ENCODE measurements around the gene EPHB2. TPM values are rescaled to one million over a fixed set of nuclear protein-coding genes. Genes with fewer than 3 reads are reported as not detected.
A peak's percentile ranks its signal among the peaks of the same experiment; 100 is the strongest.

EPHB2 gene
- total and polyA plus RNA-seq, 3 experiments from 2014 or later = 0.22 to 0.33 TPM; not detected in 1

DNA sequence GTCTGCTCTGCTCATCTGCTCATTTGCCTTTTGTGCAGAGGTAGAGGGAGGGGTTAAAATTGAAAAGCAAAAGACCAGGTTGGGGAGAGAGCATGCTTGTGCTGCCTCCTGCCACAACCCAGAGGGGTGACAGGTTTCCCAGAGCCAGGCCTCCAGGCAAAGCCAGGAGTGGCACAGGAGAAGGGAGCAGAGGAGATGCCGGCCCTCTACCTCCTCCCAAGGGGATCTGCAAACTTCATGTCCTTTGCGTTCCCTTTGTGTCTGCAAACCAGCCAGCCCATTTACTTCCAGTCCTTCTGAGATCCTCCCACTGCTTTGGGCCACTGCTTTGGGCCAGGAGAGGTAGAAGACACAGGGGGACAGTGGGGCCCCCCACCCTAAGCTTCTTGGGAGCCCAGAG is 67.8 kb downstream of the EPHB2 start:
- no peak overlapping the region for H3K4me3 Mint-ChIP-seq
- peaks cover 0 to 3% (median 0%) of the 10 kb centered on the region in 5 donors for H3K9me3 Mint-ChIP-seq
- no peaks in the 10 kb centered on the region for H3K36me3 Mint-ChIP-seq
- no peaks in the 10 kb centered on the region for H3K9me3 ChIP-seq (ENCODE audit: low read length)
- no peak overlapping the region for H3K27ac Mint-ChIP-seq
- no peak overlapping the region for H3K4me3 ChIP-seq (ENCODE audit: low read length)
- H3K4me1 ChIP-seq (ENCODE audit: insufficient read depth, low read length) = no peaks in the 10 kb centered on the region
- H3K4me1 Mint-ChIP-seq = no peaks in the 10 kb centered on the region
- DNase-seq = no peak
- H3K27me3 Mint-ChIP-seq = peaks cover 11 to 31% of the 10 kb centered on the region in 2 donors
- H3K27ac ChIP-seq (ENCODE audit: low read depth, low read length) = no peak overlapping the region
- H3K27me3 ChIP-seq (ENCODE audit: insufficient read depth, low read length, poor library complexity, severe bottlenecking) = no peaks in the 10 kb centered on the region
- CTCF ChIA-PET = no interaction called here
- no peaks in the 10 kb centered on the region for H3K36me3 ChIP-seq (ENCODE audit: insufficient read depth, low read length)
- POLR2A ChIA-PET = no interaction called here

DNA sequence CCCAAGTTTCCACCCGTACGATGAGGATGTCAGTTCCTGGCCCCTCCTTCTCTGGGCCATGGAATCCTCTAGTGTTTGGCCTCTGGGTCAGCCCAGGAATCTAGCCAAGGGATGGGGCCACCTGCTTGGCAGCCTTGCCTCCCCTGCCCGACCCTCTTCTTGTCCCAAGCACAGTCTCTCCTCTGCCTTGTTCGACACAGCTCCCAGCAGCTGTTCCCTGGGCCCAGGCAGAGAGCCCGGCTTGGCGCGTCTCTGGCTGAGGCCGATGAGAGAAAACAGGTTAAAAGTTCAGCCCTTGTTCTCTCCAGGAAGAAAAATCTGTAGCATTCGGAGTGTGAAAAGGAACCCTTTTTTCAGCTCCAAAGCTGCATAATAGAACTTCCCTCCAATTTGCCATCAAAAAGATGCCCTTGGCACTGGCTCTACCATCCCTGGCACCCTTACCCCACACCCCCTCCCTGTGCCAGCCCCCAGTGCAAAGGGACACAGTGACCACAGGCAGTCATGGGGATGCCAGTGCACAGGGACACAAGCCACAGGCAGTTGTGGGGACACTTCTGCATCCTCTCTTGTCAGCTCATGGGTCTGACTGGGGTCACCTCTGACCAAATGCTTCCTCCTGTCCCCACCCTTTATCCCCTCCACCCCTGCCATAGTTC is 68.4 kb downstream of the EPHB2 start:
- DNase-seq = no peak
- no peaks in the 10 kb centered on the region for H3K9me3 ChIP-seq (ENCODE audit: low read length)
- Mint-ChIP-seq H3K36me3 (no peaks in the 10 kb centered on the region), H3K4me3 (no peak overlapping the region), H3K9me3 (peaks cover 0 to 3% (median 0%) of the 10 kb centered on the region in 5 donors), H3K27me3 (peaks cover 11 to 31% of the 10 kb centered on the region in 2 donors), H3K4me1 (no peaks in the 10 kb centered on the region), H3K27ac (peak overlapping the region in 1 of 8 donors; percentile 45)
- no peaks in the 10 kb centered on the region for H3K27me3 ChIP-seq (ENCODE audit: insufficient read depth, low read length, poor library complexity, severe bottlenecking)
- POLR2A ChIA-PET = no interaction called here
- no peak overlapping the region for H3K27ac ChIP-seq (ENCODE audit: low read depth, low read length)
- CTCF ChIA-PET = no interaction called here
- no peak overlapping the region for H3K4me3 ChIP-seq (ENCODE audit: low read length)
- H3K36me3 ChIP-seq (ENCODE audit: insufficient read depth, low read length) = no peaks in the 10 kb centered on the region
- H3K4me1 ChIP-seq (ENCODE audit: insufficient read depth, low read length) = no peaks in the 10 kb centered on the region

DNA sequence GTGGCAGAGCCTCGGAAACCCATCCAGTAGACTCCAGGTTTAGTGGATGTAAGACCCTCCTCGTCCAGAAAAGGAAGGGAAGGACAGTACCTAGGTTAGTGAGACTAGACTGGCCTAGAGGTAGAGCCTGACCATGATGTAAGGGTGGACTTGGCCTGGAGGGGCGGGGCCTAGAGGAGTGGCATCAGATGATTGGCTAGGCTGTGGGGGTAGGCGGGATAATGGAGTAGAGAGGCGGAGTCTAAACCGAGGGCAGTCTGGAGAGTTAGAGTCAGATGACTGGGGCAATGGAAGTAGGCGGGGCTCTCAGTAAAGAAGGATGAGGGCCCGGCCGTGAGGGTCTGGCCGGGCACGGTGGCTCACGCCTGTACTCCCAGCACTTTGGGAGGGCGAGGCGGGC is 70.1 kb downstream of the EPHB2 start:
- H3K4me3 Mint-ChIP-seq = no peak overlapping the region
- peaks cover 0 to 3% (median 0%) of the 10 kb centered on the region in 5 donors for H3K9me3 Mint-ChIP-seq
- H3K36me3 Mint-ChIP-seq = no peaks in the 10 kb centered on the region
- DNase-seq = no peak
- H3K27me3 Mint-ChIP-seq = peaks cover 7 to 31% of the 10 kb centered on the region in 2 donors
- POLR2A ChIA-PET = no interaction called here
- Histone ChIP-seq H3K9me3 (ENCODE audit: low read length) (no peaks in the 10 kb centered on the region), H3K27me3 (ENCODE audit: insufficient read depth, low read length, poor library complexity, severe bottlenecking) (no peaks in the 10 kb centered on the region), H3K27ac (ENCODE audit: low read depth, low read length) (no peak overlapping the region), H3K4me3 (ENCODE audit: low read length) (no peak overlapping the region), H3K4me1 (ENCODE audit: insufficient read depth, low read length) (no peaks in the 10 kb centered on the region), H3K36me3 (ENCODE audit: insufficient read depth, low read length) (no peaks in the 10 kb centered on the region)
- CTCF ChIA-PET = no interaction called here
- H3K4me1 Mint-ChIP-seq = no peaks in the 10 kb centered on the region
- no peak overlapping the region for H3K27ac Mint-ChIP-seq

DNA sequence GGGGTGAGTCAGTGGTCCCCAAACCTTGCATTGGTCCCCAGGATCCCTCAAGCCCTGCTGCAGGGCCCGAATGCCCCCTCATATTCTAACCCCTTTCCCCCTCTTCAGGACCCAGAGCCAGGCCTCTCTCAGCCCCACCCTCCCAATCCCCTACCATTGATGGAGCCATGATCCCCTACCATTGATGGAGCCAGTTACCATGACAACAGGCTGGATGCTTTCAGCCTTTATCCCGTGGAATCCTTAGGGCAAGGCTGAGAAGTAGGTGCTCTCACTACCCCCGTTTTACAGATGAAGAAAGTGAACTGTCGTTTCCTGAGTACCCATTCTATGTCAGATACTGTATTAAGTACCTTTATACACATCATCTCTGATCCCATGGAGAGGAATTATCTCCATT is 70.8 kb downstream of the EPHB2 start:
- Mint-ChIP-seq H3K27me3 (peaks cover 7 to 31% of the 10 kb centered on the region in 2 donors), H3K27ac (no peak overlapping the region), H3K4me1 (no peaks in the 10 kb centered on the region), H3K4me3 (no peak overlapping the region), H3K9me3 (peaks cover 0 to 3% (median 0%) of the 10 kb centered on the region in 5 donors), H3K36me3 (no peaks in the 10 kb centered on the region)
- ChIA-PET CTCF (interaction anchor here (1.2 kb wide), 1 partner anchor 12 kb away, joined by 3 read pairs; no protein-coding TSS in a partner anchor), POLR2A (no interaction called here)
- DNase-seq = no peak
- Histone ChIP-seq H3K9me3 (ENCODE audit: low read length) (no peaks in the 10 kb centered on the region), H3K4me1 (ENCODE audit: insufficient read depth, low read length) (no peaks in the 10 kb centered on the region), H3K4me3 (ENCODE audit: low read length) (no peak overlapping the region), H3K36me3 (ENCODE audit: insufficient read depth, low read length) (no peaks in the 10 kb centered on the region), H3K27me3 (ENCODE audit: insufficient read depth, low read length, poor library complexity, severe bottlenecking) (no peaks in the 10 kb centered on the region), H3K27ac (ENCODE audit: low read depth, low read length) (no peak overlapping the region)

DNA sequence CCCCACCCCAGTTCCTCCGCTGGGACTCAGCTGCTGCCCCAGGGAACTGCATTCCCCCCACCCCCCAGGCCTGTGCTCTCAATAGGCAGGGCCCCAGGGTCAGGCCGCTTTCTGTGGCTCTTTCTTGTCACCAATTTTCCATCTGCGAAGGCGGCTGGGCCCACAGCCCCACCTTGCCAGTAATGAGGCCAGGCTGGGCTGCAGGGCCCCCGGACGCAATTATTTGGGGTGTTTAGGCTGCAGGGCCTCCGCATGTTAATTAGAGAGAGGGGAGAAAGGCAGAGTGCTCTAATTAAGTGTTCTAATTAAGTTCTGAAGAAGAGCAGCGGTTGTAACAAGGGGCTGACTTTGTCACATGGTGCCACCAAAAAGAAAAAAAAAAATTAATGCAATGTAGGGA is 71.8 kb downstream of the EPHB2 start:
- H3K27ac Mint-ChIP-seq = no peak overlapping the region
- POLR2A ChIA-PET = no interaction called here
- no peak overlapping the region for H3K27ac ChIP-seq (ENCODE audit: low read depth, low read length)
- no peaks in the 10 kb centered on the region for H3K36me3 Mint-ChIP-seq
- H3K4me3 Mint-ChIP-seq = no peak overlapping the region
- peaks cover 4 to 25% of the 10 kb centered on the region in 2 donors for H3K27me3 Mint-ChIP-seq
- no peaks in the 10 kb centered on the region for H3K4me1 Mint-ChIP-seq
- DNase-seq = no peak
- H3K27me3 ChIP-seq (ENCODE audit: insufficient read depth, low read length, poor library complexity, severe bottlenecking) = no peaks in the 10 kb centered on the region
- H3K9me3 Mint-ChIP-seq = peaks cover 0 to 3% (median 0%) of the 10 kb centered on the region in 5 donors
- H3K36me3 ChIP-seq (ENCODE audit: insufficient read depth, low read length) = no peaks in the 10 kb centered on the region
- H3K9me3 ChIP-seq (ENCODE audit: low read length) = no peaks in the 10 kb centered on the region
- H3K4me3 ChIP-seq (ENCODE audit: low read length) = no peak overlapping the region
- CTCF ChIA-PET = interaction anchor here (1.2 kb wide), 1 partner anchor 11 kb away, joined by 3 read pairs; no protein-coding TSS in a partner anchor
- H3K4me1 ChIP-seq (ENCODE audit: insufficient read depth, low read length) = no peaks in the 10 kb centered on the region

DNA sequence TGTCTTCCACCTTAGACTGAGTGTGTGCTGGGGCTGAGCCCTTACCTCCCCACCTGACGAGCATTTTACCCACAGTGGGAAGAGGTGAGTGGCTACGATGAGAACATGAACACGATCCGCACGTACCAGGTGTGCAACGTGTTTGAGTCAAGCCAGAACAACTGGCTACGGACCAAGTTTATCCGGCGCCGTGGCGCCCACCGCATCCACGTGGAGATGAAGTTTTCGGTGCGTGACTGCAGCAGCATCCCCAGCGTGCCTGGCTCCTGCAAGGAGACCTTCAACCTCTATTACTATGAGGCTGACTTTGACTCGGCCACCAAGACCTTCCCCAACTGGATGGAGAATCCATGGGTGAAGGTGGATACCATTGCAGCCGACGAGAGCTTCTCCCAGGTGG is 73.7 kb downstream of the EPHB2 start:
- Mint-ChIP-seq H3K36me3 (no peaks in the 10 kb centered on the region), H3K4me3 (no peak overlapping the region), H3K27me3 (peaks cover 3 to 15% of the 10 kb centered on the region in 2 donors), H3K4me1 (no peaks in the 10 kb centered on the region), H3K27ac (no peak overlapping the region), H3K9me3 (peaks cover 0 to 3% (median 0%) of the 10 kb centered on the region in 5 donors)
- CTCF ChIA-PET = no interaction called here
- no peaks in the 10 kb centered on the region for H3K36me3 ChIP-seq (ENCODE audit: insufficient read depth, low read length)
- H3K4me3 ChIP-seq (ENCODE audit: low read length) = no peak overlapping the region
- no peaks in the 10 kb centered on the region for H3K27me3 ChIP-seq (ENCODE audit: insufficient read depth, low read length, poor library complexity, severe bottlenecking)
- POLR2A ChIA-PET = no interaction called here
- no peak for DNase-seq
- H3K4me1 ChIP-seq (ENCODE audit: insufficient read depth, low read length) = no peaks in the 10 kb centered on the region
- H3K27ac ChIP-seq (ENCODE audit: low read depth, low read length) = no peak overlapping the region
- H3K9me3 ChIP-seq (ENCODE audit: low read length) = no peaks in the 10 kb centered on the region

DNA sequence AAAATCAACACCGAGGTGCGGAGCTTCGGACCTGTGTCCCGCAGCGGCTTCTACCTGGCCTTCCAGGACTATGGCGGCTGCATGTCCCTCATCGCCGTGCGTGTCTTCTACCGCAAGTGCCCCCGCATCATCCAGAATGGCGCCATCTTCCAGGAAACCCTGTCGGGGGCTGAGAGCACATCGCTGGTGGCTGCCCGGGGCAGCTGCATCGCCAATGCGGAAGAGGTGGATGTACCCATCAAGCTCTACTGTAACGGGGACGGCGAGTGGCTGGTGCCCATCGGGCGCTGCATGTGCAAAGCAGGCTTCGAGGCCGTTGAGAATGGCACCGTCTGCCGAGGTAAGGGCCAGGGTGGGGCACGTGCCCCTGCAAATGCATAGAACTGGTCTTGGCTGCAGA is 74.1 kb downstream of the EPHB2 start:
- no peaks in the 10 kb centered on the region for H3K27me3 ChIP-seq (ENCODE audit: insufficient read depth, low read length, poor library complexity, severe bottlenecking)
- H3K9me3 ChIP-seq (ENCODE audit: low read length) = no peaks in the 10 kb centered on the region
- H3K9me3 Mint-ChIP-seq = peaks cover 0 to 3% (median 0%) of the 10 kb centered on the region in 5 donors
- H3K36me3 ChIP-seq (ENCODE audit: insufficient read depth, low read length) = no peaks in the 10 kb centered on the region
- H3K27ac ChIP-seq (ENCODE audit: low read depth, low read length) = no peak overlapping the region
- ChIA-PET CTCF (no interaction called here), POLR2A (no interaction called here)
- no peaks in the 10 kb centered on the region for H3K4me1 Mint-ChIP-seq
- H3K27ac Mint-ChIP-seq = no peak overlapping the region
- no peak overlapping the region for H3K4me3 Mint-ChIP-seq
- peaks cover 3 to 11% of the 10 kb centered on the region in 2 donors for H3K27me3 Mint-ChIP-seq
- no peak for DNase-seq
- H3K4me1 ChIP-seq (ENCODE audit: insufficient read depth, low read length) = no peaks in the 10 kb centered on the region
- no peak overlapping the region for H3K4me3 ChIP-seq (ENCODE audit: low read length)
- H3K36me3 Mint-ChIP-seq = no peaks in the 10 kb centered on the region

DNA sequence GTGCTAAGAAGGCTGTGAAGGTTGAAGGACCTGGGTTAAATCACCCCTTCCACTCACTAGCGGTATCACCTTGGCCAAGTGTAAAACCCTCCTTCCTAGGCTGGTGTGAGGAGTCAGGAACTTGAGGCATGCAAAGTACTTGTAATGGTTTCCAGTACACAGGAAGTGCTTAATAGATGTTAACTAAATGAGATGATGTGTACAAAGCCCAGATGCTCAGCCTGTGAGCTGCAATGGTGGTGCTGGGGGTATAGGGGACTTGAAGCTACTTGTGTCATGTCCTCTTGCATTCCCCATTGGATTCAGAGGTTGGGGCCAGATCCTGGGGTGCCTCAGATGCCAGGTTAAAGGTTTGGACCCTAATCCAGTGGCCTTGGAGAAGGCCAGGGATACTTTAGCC is 75.5 kb downstream of the EPHB2 start:
- ChIA-PET POLR2A (no interaction called here), CTCF (no interaction called here)
- no peak overlapping the region for H3K4me3 ChIP-seq (ENCODE audit: low read length)
- no peak overlapping the region for H3K4me3 Mint-ChIP-seq
- H3K27me3 Mint-ChIP-seq = peaks cover 0 to 3% of the 10 kb centered on the region in 2 donors
- no peaks in the 10 kb centered on the region for H3K36me3 ChIP-seq (ENCODE audit: insufficient read depth, low read length)
- H3K9me3 ChIP-seq (ENCODE audit: low read length) = no peaks in the 10 kb centered on the region
- no peak overlapping the region for H3K27ac Mint-ChIP-seq
- no peaks in the 10 kb centered on the region for H3K4me1 ChIP-seq (ENCODE audit: insufficient read depth, low read length)
- DNase-seq = no peak
- no peaks in the 10 kb centered on the region for H3K9me3 Mint-ChIP-seq
- H3K27ac ChIP-seq (ENCODE audit: low read depth, low read length) = no peak overlapping the region
- no peaks in the 10 kb centered on the region for H3K27me3 ChIP-seq (ENCODE audit: insufficient read depth, low read length, poor library complexity, severe bottlenecking)
- no peaks in the 10 kb centered on the region for H3K36me3 Mint-ChIP-seq
- H3K4me1 Mint-ChIP-seq = no peaks in the 10 kb centered on the region
